Stimulated activated CD8-positive, alpha-beta memory T cell treated with anti-CD3 and anti-CD28 coated beads, Interleukin-2, amount 100 ng/mL, for 1 hour (primary cell): ENCODE results near the gene ARHGEF4.
"Not testable (repeated sequence)": the region's sequence is repeated elsewhere in the genome, so short reads cannot be mapped to it uniquely, and the experiment has no call there.

ENCODE experiments used
- DNase-seq, 2 donors: peaks; one replicate each; pipeline ENCODE4 v3.0.0-alpha.2; 2020; ENCODE audit warnings: low read depth in 2 of 2

Gene ARHGEF4

GRCh38 chr2:130975729-130976128 lies 139.0 kb downstream of the ARHGEF4 start:
- no peak for DNase-seq

- DNase-seq = no peak
Observed at GRCh38 chr2:130976591-130977237, 140.0 kb downstream of the ARHGEF4 start.

DNA sequence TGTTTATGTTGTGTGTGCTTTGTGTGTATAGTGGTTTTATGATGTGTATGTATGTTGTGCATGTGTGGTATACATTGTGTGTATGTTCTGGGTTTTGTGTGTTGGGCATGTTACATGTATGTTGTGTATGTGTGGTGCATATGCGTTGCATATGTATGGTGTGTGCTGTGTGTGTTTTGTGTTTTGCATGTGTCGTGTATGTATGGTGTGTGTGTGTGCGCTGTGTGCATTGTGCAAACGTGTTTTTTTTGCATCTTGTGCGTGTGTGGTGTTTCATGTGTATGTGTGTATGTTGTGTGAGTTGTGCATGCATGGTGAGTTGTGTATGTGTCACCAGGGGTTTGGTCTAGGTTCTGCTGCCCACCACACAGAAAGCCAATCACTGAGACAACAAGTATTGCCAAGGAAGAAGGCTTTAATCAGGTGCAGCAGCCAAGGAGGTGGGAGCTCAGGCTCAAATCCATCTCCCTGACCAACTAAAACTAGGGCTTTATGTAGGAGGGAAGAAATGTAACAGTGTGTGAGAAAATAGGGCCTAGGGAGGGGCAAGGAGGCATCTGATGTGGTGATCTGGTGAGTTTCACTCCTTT lies 140.8 kb downstream of the ARHGEF4 start:
- no peak for DNase-seq

DNA sequence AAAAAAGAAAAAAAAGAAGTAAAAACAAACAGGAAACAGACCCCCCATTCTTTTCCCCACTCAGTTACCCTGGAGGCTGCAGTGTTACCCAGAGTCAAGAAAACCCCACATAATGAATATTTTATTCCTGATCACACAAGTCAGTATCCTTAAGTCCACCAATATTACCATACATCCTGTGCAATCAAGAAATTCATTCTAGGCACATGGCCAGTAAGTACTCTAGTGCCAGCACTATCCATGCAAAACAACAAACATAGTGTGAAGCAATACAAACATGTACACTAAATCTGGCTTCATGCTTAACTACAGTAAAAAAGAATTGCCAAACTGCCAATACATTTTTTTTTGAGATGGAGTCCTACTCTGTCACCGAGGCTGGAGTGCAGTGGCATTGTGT lies 145.0 kb downstream of the ARHGEF4 start:
- no peak for DNase-seq

GRCh38 chr2:130985206-130985780 lies 148.6 kb downstream of the ARHGEF4 start:
- DNase-seq = no peak

GRCh38 chr2:130985831-130986649 lies 149.3 kb downstream of the ARHGEF4 start:
- DNase-seq = no peak

DNA sequence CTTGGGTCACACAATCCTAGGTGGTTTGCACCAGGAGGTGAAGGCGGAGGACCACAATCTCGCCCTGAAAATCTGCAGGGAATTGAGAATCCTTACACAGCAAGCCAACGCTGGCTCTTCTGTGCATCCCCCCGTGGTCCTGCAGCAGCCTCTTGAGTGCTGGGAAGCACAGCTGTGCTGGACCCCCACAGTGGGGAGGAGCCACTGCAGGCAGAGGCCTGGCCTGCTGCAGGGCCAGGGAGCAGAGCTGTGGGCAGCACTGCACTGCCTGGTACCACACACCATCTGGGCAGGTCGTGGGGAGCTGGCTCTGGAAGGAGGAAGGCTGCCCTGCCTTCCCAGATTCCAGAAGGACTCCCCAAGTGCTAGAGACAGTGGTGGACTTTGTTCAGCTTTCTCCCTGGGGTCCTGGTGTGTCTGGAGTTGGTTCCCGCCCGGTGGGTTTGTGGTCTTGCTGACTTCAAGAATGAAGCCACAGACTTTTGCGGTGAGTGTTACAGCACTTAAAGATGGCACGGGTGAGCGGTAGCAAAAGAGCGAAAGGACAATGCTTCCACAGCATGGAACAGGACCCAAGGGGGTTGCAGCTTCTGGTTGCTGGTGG lies 150.3 kb downstream of the ARHGEF4 start:
- DNase-seq = no peak

DNA sequence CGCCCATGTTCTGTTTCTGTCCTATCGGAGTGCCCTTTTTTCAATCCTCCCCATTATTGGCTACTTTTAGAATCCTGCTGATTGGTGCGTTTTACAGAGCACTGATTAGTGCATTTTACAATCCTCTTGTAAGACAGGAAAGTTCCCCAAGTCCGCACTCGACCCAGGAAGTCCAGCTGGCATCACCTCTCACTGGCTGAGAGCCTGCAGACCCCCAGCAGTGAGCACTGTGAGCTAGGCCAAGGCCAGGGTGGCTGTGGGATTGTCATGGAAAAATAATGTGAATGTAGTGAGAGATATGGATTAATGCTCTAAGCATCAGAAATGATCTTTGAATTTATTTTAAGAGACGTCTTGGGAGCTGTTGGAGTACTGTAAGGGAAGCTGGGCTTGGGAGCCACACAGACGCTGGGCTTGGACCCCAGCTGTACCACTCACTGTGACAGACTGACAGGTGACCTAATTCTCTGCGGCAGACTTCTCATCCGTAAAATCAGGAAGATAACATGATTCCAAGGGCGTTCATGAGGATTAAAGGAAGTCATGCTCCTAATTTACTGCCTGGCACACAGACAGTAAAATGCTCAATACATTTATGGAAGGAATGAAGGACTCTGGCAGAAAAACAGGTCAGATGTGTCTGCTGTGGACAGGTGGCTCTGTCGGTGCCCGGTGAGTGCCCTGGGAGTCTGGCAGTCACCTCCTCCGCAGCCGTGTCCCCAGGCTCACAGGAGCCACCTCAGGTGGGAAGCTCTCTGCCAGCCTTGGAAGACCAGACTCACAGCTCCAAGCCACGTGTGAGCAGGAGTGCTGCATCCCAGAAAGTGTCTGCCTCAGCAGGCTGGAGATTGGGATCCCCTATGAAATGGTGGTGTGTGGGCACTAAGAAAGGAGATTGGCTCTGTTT lies 151.1 kb downstream of the ARHGEF4 start:
- DNase-seq = no peak

GRCh38 chr2:130991446-130991845 lies 154.7 kb downstream of the ARHGEF4 start:
- DNase-seq = not testable (repeated sequence)

- DNase-seq = not testable (repeated sequence)
Observed at GRCh38 chr2:130992003-130992402, 155.3 kb downstream of the ARHGEF4 start.

DNA sequence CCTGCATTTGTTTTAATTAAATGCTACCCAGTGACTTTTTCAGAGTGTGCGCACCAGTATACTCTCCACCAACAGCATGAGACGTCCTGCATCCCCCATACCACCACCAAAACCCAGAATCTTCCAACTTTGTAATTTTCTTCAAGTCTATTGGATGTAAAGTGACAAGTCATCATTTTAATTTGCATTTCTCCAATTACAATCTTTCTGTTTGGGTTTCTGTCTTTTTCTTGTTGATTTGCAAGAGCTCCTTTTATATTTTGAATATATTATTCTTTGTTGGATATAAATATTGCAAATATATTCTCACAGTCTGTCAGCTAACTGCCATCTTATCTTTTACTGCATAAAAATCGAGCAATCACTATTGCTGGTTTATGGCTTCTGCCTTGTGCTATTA lies 160.0 kb downstream of the ARHGEF4 start:
- DNase-seq = no peak

DNA sequence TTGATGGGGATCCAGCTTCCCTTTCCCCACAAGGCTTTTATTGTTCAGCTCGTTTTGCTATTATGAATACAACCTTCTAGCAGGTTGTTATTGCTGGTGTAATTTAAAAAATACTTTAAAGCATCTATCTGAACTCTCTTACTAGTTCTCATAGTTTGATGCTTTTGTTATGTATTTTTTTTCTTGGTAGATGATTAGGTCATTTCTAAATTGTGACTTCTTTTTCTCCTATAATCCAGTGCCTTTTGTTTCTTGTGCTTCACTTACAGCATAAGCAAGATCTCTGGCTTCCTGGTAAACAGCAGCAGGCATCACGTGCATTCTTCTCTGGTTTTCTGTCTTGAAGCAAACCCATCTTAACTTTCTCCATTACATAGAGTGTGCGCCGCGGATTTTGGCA lies 160.5 kb downstream of the ARHGEF4 start:
- no peak for DNase-seq

- no peak for DNase-seq
Observed at GRCh38 chr2:130998561-130998960, 161.8 kb downstream of the ARHGEF4 start.

GRCh38 chr2:131004446-131005209 lies 167.9 kb downstream of the ARHGEF4 start:
- DNase-seq = no peak

DNA sequence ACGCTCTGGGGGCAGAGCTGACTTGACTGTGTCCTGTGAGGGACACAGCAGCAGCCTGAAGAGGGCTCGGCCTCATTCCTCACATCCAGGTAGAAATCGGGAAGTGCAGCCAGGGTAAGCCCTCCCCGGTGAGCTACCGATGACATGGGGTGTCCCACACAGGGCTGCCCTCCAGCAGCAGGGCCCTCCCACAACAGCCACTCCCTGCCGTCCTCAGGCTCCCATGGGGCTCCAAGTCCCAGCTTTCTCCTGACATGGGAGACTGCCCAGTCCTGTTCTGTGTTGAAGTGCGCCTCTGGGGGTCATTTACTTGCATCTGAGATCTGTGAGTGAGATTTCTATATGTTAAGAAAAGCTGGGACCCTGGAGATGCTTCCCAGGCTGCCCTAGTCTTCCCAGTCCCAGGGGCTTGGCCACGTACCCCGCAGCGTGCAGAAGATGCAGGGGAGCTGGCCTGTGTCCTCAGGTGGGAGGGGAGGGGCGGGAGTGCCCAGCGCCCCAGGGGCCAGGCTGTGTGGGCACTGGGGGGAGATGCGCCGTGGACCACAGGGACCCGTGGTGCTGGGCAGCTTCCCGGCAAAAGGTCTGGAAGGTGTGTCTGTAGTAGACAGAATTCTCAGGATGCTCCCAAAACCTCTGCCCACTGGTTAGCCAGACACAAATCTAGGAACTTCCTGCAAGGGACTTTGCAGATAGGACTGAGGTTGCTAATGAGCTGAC lies 168.7 kb downstream of the ARHGEF4 start:
- DNase-seq = no peak

DNA sequence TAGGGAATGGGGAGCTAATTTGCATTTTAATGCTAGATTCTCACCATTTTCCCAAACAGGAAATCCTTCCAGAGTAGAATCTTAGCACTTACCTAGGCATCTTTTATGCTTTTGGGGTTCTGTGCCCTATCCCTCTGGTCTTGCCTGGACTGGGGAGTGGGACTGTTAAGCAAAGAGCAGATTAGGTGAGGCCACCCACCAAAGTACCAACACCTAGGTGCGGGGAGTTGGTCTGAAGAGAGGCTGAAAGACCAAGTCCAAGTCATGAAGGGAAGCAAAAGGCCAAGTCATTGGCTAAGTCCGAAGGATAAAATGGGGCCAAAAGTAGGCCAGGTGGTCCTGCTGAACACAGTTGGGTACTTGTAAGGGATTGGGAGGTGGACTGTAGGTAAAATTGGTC lies 169.8 kb downstream of the ARHGEF4 start:
- DNase-seq = no peak

GRCh38 chr2:131008967-131009366 lies 172.3 kb downstream of the ARHGEF4 start:
- no peak for DNase-seq

GRCh38 chr2:131009713-131010475 lies 173.2 kb downstream of the ARHGEF4 start:
- no peak for DNase-seq

GRCh38 chr2:131010566-131010965 lies 173.9 kb downstream of the ARHGEF4 start:
- DNase-seq = no peak
